Esophagus mucosa (tissue), 1 donor: Measurements from ENCODE around the gene TMEM255B. TPM values are rescaled to one million over a fixed set of nuclear protein-coding genes. Genes with fewer than 3 reads are reported as not detected.

Source experiments
- ATAC-seq: fragments of 200-7000 bp; cut with Tn5 transposase; one replicate; pipeline ENCODE4 v1.9.1; 2020
- total RNA-seq: library from RNA; stranded (reverse); gene quantifications from one replicate; pipeline ENCODE4 v1.2.4, GENCODE V29; 2023
- donor health status: DM: yes; HTN: yes; CAD: no.

TMEM255B gene
- total RNA-seq, 1 donor from 2014 or later, result 1.8 TPM

- peak; percentile 40 for ATAC-seq
Observed at GRCh38 chr13:113864273-113864890, 105.4 kb downstream of the TMEM255B start.

- no peak for ATAC-seq
Observed at GRCh38 chr13:113865427-113865826, 106.4 kb downstream of the TMEM255B start.

Other genes with a start within 250 kb of the TMEM255B start
- gene TFDP1, start 174.5 kb upstream of the TMEM255B start, total RNA-seq, result 82.2 TPM
- not detected for gene ATP4B, start 101.0 kb upstream of the TMEM255B start, total RNA-seq
- not detected for gene GRK1, start 92.0 kb upstream of the TMEM255B start, total RNA-seq
- 34.8 TPM for gene GAS6, start 104.8 kb downstream of the TMEM255B start, total RNA-seq
- 0.08 TPM for gene C13orf46, start 214.8 kb downstream of the TMEM255B start, total RNA-seq